Endothelial cell of umbilical vein (primary cell): Measurements from ENCODE around the gene TCP11. TPM values are rescaled to one million over a fixed set of nuclear protein-coding genes. Genes with fewer than 3 reads are reported as not detected.
A peak's percentile ranks its signal among the peaks of the same experiment; 100 is the strongest.

Source experiments
- BruUV-seq: library from RNA; stranded (reverse); fragments of 400-500 nt; replicated peaks from 2 replicates; lab custom pipeline; 2021; lab: Mats Ljungman, UMichigan
- CTCF ChIA-PET: fragments of 300-600, 350-600 bp; sonication (Branson Sonifier 250); formaldehyde crosslinking; loops from one replicate; lab custom pipeline; 2021; ENCODE audit warnings: antibody characterized with exemption, inconsistent platforms; lab: Charles Lee
- POLR2A ChIA-PET: fragments of 300-600, 350-600 bp; sonication (Branson Sonifier 250); formaldehyde crosslinking; loops from one replicate; lab custom pipeline; 2021; ENCODE audit warnings: antibody characterized with exemption, inconsistent platforms; lab: Charles Lee
- DNase-seq: peaks from one replicate; pipeline ENCODE4 v3.0.0-alpha.2; 2011; ENCODE audit warnings: low read depth, low spot score
- FAIRE-seq: peaks from 2 replicates; lab custom pipeline; 2011; peaks lifted over from hg19 to GRCh38; lab: Jason Lieb, UNC
- H2AFZ ChIP-seq: 2 replicates; pipeline ENCODE4 v1.6.0; 2012; ENCODE audit warnings: low read depth, low read length, control low read depth, inconsistent platforms
- H3K27ac ChIP-seq: 2 replicates; pipeline ENCODE4 v1.5.1; 2011; ENCODE audit warnings: low read depth, mild to moderate bottlenecking, control low read depth, low read length, moderate library complexity; ENCODE audit not compliant: insufficient read depth
- H3K27me3 ChIP-seq, 2 experiments: 2 replicates each; pipeline versions ENCODE4 v1.6.0 to v1.6.1; 2011; ENCODE audit warnings: low read length in 2 of 2, mixed read lengths in 1 of 2; ENCODE audit not compliant: control insufficient read depth in 2 of 2, insufficient read depth in 2 of 2
- H3K36me3 ChIP-seq, 2 experiments: 2 replicates in 1 of 2; 3 replicates in 1 of 2; pipeline ENCODE4 v1.5.1; 2011; ENCODE audit warnings: low read length in 2 of 2, mild to moderate bottlenecking in 1 of 2, moderate library complexity in 1 of 2; ENCODE audit not compliant: control insufficient read depth in 2 of 2, insufficient read depth in 2 of 2; ENCODE audit errors: extremely low read depth in 1 of 2
- H3K4me1 ChIP-seq: 3 replicates; pipeline ENCODE4 v1.5.1; 2011; ENCODE audit warnings: mild to moderate bottlenecking, low read length; ENCODE audit not compliant: control insufficient read depth, insufficient read depth; ENCODE audit errors: extremely low read depth
- H3K4me2 ChIP-seq: 2 replicates; pipeline ENCODE4 v1.6.1; 2011; ENCODE audit warnings: low read length, control low read depth, mixed read lengths; ENCODE audit not compliant: insufficient read depth
- H3K4me3 ChIP-seq, 3 experiments: fragments of 200-600 bp in 1 of 3; sonication (generic), shearing (Covaris generic) in 1 of 3; replicated peaks in 1 of 3; 2 replicates each; pipeline ENCODE4 v1.5.1; 2011 to 2016; ENCODE audit warnings: control low read depth in 3 of 3, low read length in 3 of 3, mild to moderate bottlenecking in 2 of 3, inconsistent platforms in 1 of 3, low read depth in 1 of 3, moderate library complexity in 1 of 3; ENCODE audit not compliant: insufficient read depth in 1 of 3
- H3K79me2 ChIP-seq: 2 replicates; pipeline ENCODE4 v1.6.0; 2012; ENCODE audit warnings: low read length, inconsistent platforms; ENCODE audit not compliant: control insufficient read depth, insufficient read depth
- H3K9ac ChIP-seq: replicated peaks from 2 replicates; pipeline ENCODE3; 2011; ENCODE audit warnings: low read length, control low read depth; ENCODE audit not compliant: insufficient read depth; ENCODE audit errors: extremely low read depth
- H3K9me1 ChIP-seq: replicated peaks from 3 replicates; pipeline ENCODE4 v1.6.0; 2011; ENCODE audit warnings: mild to moderate bottlenecking, low read length; ENCODE audit not compliant: control insufficient read depth, insufficient read depth; ENCODE audit errors: extremely low read depth
- H3K9me3 ChIP-seq: replicated peaks from 2 replicates; pipeline ENCODE4 v1.5.1; 2012; ENCODE audit warnings: low read length, inconsistent platforms; ENCODE audit not compliant: control insufficient read depth, insufficient read depth
- H4K20me1 ChIP-seq: replicated peaks from 2 replicates; pipeline ENCODE3; 2011; ENCODE audit warnings: mild to moderate bottlenecking, low read length; ENCODE audit not compliant: control insufficient read depth, insufficient read depth; ENCODE audit errors: extremely low read depth
- CTCF ChIP-seq, 2 donors: IDR thresholded peaks; 1 replicate in 1 of 2; 2 replicates in 1 of 2; pipeline ENCODE4 v1.5.1; 2011; ENCODE audit warnings: low read length in 2 of 2, mild to moderate bottlenecking in 2 of 2, moderate library complexity in 2 of 2, control low read depth in 1 of 2, inconsistent platforms in 1 of 2, low read depth in 1 of 2; ENCODE audit not compliant: insufficient read depth in 1 of 2; ENCODE audit errors: extremely low read depth in 1 of 2
- EZH2 ChIP-seq: IDR thresholded peaks from 2 replicates; pipeline ENCODE4 v1.6.1; 2012; ENCODE audit warnings: borderline replicate concordance, low read depth, mild to moderate bottlenecking, moderate library complexity, low read length, inconsistent platforms; ENCODE audit not compliant: severe bottlenecking
- FOS ChIP-seq: IDR thresholded peaks from 2 replicates; pipeline ENCODE4 v1.6.1; 2011; ENCODE audit warnings: mild to moderate bottlenecking, low read length, moderate library complexity, borderline replicate concordance; ENCODE audit not compliant: insufficient read depth
- GATA2 ChIP-seq: IDR thresholded peaks from 2 replicates; pipeline ENCODE4 v1.7.0; 2011; ENCODE audit warnings: low read depth, mild to moderate bottlenecking, moderate library complexity, mixed read lengths, low read length; ENCODE audit not compliant: insufficient read length, insufficient read depth
- JUN ChIP-seq: IDR thresholded peaks from 2 replicates; pipeline ENCODE4 v1.6.1; 2011; ENCODE audit warnings: borderline replicate concordance, low read depth; ENCODE audit not compliant: insufficient read length, insufficient read depth
- MAX ChIP-seq: IDR thresholded peaks from 2 replicates; pipeline ENCODE4 v1.6.1; 2011; ENCODE audit not compliant: insufficient read depth, insufficient read length
- MYC ChIP-seq: IDR thresholded peaks from one replicate; pipeline ENCODE4 v1.6.1; 2011; ENCODE audit warnings: mild to moderate bottlenecking, low read depth, low read length
- POLR2A ChIP-seq: IDR thresholded peaks from 2 replicates; pipeline ENCODE4 v1.6.1; 2012; ENCODE audit warnings: low read depth, mild to moderate bottlenecking, control low read depth, low read length
- POLR2AphosphoS5 ChIP-seq: IDR thresholded peaks from 2 replicates; pipeline ENCODE4 v1.6.1; 2012; ENCODE audit warnings: low read depth, mild to moderate bottlenecking, control low read depth, low read length, moderate library complexity; ENCODE audit not compliant: insufficient read depth
- dilution Hi-C: fragments of 300-500 bp; cut with MboI; formaldehyde crosslinking; loops from one replicate; pipeline ENCODE4 v1.15.0; 2019; ENCODE audit warnings: low sequenced_read_pairs; ENCODE audit not compliant: extremely low pct_ligation_motif_present
- intact Hi-C: fragments of 100-400 bp; cut with micrococcal nuclease; formaldehyde crosslinking; loops from one replicate; pipeline ENCODE4 v1.10.0; 2022
- polyA plus RNA-seq, 4 experiments: library from polyadenylated mRNA; depleted of rRNA in 3 of 4; stranded (reverse) in 3 of 4; unstranded in 1 of 4; fragments of >200 nt; gene quantifications; 2 replicates each; pipeline versions ENCODE4 v1.2.1 to v1.2.3, GENCODE V29; 2011 to 2012; ENCODE audit warnings: missing spikeins in 1 of 4
- total RNA-seq: library from RNA; stranded (reverse); gene quantifications from 2 replicates; pipeline ENCODE4 v1.2.3, GENCODE V29; 2021

The TCP11 gene
- total and polyA plus RNA-seq, 2 donors (not counting 3 experiments of a cell fraction or from before 2014, with no cell fraction given): 0.18 TPM; not detected in 1

GRCh38 chr6:35181308-35181932 lies 40.3 kb upstream of the TCP11 start:
- TF ChIP-seq MYC (no peak), GATA2 (no peak), POLR2A (no peak), POLR2AphosphoS5 (no peak)
- no peak overlapping the region for H3K4me3 ChIP-seq

GRCh38 chr6:35179901-35180535 lies 38.9 kb upstream of the TCP11 start:
- CTCF ChIA-PET: interaction anchor here (1.1 to 1.2 kb wide), 3 partner anchors 25 to 84 kb away, joined by 3 read pairs; no protein-coding TSS in a partner anchor
- Histone ChIP-seq H3K4me3 (no peak overlapping the region), H3K9me1 (no peaks in the 10 kb centered on the region), H3K36me3 (no peaks in the 10 kb centered on the region), H4K20me1 (no peaks in the 10 kb centered on the region), H2AFZ (no peak overlapping the region), H3K4me1 (peaks cover 9% of the 10 kb centered on the region), H3K27ac (no peak overlapping the region), H3K9me3 (no peaks in the 10 kb centered on the region), H3K27me3 (no peaks in the 10 kb centered on the region), H3K4me2 (no peak overlapping the region), H3K79me2 (no peaks in the 10 kb centered on the region), H3K9ac (no peak overlapping the region)
- FAIRE-seq: no peak
- dilution Hi-C loops (no loop called here), intact Hi-C loops (no loop called here)
- TF ChIP-seq MYC: no peak
- TF ChIP-seq MAX: no peak
- TF ChIP-seq POLR2A: no peak
- no peak for TF ChIP-seq FOS
- no peak for TF ChIP-seq GATA2
- TF ChIP-seq POLR2AphosphoS5: no peak
- no peak for TF ChIP-seq JUN
- no peak for TF ChIP-seq CTCF (IDR thresholded peaks at IDR 0.05; ENCODE audit: extremely low read depth in 1 of 2, insufficient read depth in 1 of 2, low read depth in 1 of 2, low read length in 2 of 2)
- no peak for TF ChIP-seq EZH2
- POLR2A ChIA-PET: interaction anchor here (0.6 kb wide), 1 partner anchor 343 kb away, joined by 4 read pairs; no protein-coding TSS in a partner anchor
- BruUV-seq: no TSS peak
- no peak for DNase-seq

More at GRCh38 chr6:35181308-35181932, 40.3 kb upstream of the TCP11 start:
- Histone ChIP-seq H3K4me2 (peak overlapping the region; percentile 53), H3K36me3 (no peaks in the 10 kb centered on the region), H3K9me3 (no peaks in the 10 kb centered on the region), H3K27me3 (peaks cover 0 to 3% of the 10 kb centered on the region in 2 experiments), H4K20me1 (no peaks in the 10 kb centered on the region), H3K9ac (no peak overlapping the region), H2AFZ (peak overlapping the region; percentile 54), H3K9me1 (no peaks in the 10 kb centered on the region), H3K27ac (no peak overlapping the region), H3K79me2 (no peaks in the 10 kb centered on the region), H3K4me1 (peaks cover 9% of the 10 kb centered on the region)
- no TSS peak for BruUV-seq
- dilution Hi-C loops: no loop called here
- ChIA-PET CTCF (interaction anchor here (1.7 kb wide), 1 partner anchor 24 kb away, joined by 12 read pairs; no protein-coding TSS in a partner anchor), POLR2A (no interaction called here)
- DNase-seq (no peak), FAIRE-seq (peak; percentile 55)
- intact Hi-C loops: no loop called here
